Fibroblast of skin of left quadriceps (primary cell): Measurements from ENCODE around the gene PYGB.

ENCODE experiments used
- DNase-seq, 2 experiments: peaks; one replicate each; pipeline ENCODE4 v3.0.0-alpha.2; 2013; ENCODE audit warnings: low read depth in 2 of 2

The PYGB gene

GRCh38 chr20:25271486-25272222 is 23.8 kb downstream of the PYGB start:
- DNase-seq = no peak

GRCh38 chr20:25272223-25273000 is 24.5 kb downstream of the PYGB start:
- DNase-seq = no peak

DNA sequence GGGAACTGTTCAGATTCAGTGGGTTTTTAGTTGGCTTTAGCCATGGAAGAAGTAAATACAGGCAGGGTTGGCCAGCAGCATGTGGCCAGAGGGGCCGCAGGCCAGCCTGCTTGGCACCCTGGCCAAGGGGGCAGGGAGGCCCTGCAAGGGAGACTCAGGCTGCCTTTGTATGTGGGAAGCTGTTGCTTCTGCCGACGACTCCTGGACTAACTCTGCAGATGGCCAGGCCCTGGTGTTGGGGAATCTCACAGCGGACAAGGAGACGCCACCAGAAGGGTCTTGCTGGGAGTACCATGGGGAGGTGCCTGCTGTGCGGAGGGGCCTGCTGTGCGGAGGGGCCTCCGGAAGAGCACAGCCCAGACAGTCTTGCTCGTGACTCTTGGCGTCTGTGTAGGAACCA is 25.2 kb downstream of the PYGB start:
- DNase-seq = no peak

DNA sequence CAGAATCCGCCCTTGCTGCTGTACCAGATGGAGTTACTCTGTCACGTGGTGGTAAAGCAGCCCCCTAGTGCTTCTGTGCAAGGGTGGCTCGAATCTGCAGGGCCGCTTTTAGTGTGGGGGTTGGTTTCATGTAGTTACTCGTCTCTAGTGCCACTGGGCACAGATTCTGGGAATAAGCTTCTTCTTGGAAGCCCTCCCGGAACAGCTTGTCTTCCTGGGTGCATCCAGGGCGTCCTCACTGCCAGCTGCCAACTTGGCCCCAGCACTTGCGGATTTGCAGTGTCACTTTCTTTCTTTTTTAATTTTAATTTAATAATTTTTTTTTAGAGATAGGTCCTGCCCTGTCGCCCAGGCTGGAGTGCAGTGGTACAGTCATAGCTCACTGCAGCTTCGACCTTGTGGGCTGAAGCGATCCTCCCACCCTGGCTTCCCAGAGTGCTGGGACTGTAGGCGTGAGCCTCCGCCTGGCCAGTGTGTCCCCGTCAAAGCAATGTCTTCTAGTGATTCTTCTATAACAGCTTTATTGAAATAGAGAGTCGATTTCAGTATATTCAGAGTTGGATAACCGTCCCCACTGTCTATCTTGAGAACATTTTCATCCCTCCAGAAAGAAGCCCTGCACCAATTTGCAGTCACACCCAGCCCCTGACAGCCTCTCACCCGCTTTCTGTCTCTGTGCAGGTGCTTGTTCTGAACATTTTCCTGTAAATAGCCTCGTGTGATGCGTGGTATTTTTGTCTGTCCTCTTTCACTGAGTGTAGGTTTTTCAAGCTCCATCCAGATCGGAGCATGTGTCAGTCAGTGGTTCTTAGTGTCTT is 25.9 kb downstream of the PYGB start:
- DNase-seq = no peak

DNA sequence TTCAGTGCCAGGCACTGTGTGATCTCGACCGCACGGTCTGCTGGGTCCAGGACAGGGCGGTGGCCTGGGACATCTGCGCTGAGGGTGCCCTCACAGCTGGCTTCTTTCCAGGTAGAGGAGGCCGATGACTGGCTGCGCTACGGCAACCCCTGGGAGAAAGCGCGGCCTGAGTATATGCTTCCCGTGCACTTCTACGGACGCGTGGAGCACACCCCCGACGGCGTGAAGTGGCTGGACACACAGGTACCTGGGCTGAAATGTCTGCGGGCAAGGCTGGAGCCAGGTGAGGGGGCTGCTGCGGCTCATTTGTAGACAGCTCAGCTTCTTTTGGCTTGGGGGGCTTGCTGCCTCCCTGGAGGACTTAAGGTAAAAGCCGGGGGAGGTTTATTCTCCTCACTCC is 26.6 kb downstream of the PYGB start:
- no peak for DNase-seq

DNA sequence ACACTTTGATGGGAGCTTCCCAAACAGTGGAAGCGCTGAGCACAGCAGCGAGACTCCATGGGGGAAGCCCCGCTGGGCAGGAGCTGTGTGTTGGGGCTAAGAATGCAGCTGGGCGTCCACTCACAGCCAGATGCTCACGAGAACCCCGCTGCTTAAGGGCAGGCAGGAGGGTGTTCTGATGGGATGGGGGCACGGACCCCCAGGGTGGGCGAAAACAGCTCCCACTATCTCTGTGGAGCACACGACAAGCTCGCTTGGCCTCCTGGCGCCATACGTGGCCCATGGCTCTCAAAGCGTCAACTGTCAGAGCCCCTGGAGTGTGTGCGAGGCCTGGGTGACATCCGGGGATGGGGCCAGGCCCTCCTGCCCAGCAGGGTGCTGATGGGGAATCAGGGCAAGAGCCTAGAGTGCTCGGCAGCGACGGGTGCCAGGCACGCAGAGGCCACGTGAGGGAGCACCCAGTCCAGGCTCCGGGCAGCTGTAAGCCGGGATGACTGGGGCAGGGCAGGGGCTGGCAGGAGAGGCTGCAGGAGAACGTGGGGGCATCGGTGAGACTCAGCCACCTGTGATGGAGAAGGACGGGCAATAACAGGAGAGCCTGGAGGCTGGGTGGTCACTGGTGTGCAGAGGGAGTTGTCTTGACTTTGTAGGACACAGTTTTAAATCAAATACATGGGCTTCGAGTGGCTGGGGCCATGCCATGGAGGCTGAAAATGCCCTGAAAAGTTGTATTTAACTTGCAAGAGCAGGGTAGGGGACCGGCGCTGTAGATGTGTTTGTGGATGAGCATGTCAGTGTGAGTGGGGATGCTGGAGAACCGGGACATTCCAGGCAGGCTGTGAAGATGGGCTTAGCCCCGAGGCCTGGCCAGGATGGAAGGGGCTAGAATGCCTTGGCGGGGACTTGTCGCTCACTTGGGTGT is 27.3 kb downstream of the PYGB start:
- DNase-seq = no peak

DNA sequence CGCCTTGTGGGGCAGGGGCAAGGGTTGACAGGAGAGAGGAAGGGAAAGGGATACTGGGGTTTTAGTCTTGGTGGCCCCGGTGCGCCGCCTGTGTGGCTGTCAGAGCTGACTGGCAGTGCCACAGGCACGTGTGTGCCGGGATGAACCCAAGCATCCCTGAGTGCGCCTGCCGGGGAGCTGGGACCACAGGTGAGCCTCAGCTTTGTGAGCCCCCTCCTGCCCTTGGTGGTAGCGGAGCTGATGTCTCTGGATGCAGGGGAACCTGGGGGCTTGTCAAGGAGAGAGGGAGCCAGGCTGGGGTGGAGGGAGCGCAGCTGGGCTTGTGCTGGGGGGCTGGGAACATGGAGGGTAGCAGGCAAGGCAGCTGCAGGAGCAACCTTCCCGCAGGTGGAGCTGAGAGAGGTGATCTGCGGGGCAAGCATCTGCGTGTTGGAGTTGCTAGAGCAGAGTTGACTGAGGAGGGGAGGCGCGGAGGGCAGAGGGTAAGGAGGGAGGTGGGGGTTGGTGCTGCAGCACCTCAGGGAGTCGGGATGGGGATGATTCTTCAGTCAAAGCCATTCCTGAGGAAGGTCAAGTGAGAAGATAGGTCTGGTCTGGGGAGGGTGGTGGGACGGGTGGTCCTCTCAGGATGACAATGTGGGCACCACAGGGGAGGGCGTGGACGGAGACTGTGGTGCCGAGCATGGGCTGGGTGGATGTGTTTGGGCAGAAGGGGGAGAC is 28.1 kb downstream of the PYGB start:
- DNase-seq = no peak

GRCh38 chr20:25276533-25277050 is 28.7 kb downstream of the PYGB start:
- DNase-seq = no peak

DNA sequence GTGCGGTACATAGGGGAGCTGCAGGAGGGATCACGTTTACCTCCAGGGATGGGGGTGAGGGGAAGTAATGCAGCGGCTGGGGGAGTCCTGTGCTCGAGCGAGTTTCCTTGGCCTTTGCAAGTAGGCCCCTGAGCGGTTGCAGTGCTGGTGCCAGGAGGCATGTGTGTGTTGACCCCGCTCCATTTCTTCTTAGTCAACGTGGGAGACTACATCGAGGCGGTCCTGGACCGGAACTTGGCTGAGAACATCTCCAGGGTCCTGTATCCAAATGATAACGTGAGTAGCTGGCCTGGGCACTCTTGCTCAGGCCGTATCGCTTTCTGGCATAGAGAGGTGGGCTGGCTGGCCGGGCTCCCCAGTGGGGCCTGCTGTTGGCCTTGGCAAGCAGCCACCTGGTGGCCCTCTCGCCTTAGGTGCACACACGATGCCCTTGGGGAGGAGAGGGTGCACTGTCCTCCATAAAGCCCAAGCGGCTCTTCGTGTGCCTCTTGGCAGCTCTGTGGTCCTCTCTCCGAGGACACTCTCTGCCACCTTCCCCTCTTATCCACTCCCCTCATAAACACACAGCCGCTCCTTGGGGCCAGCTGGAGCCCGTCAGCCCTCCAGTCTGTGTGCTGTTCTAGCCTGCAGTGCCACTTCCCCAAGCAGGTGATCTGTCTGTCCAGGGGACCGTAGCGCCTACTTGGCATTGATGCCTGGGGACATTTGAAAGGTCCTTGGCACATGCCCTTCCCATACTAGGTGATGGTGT is 29.3 kb downstream of the PYGB start:
- DNase-seq = no peak

DNA sequence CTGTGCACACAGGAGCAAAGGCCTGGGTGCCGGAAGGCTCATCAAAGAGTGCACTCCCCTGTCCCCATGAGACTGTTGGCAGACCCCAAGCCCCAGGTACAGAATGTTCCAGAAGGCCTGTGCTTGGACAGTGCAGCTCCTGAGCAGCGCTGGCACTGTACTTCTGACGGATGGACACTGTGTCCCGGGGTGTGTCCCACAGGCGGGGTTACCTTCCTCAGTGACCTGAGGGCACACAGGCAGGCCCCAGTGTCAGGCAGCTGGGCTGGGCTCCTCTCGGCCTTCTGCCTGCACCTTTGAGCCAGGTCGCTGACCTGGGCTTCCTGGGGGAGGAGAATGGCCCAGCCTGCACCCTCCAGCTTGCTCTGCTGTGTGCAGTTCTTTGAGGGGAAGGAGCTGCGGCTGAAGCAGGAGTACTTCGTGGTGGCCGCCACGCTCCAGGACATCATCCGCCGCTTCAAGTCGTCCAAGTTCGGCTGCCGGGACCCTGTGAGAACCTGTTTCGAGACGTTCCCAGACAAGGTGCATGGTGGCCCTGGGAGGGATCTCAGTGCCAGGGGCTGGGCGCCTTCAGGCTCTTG is 30.1 kb downstream of the PYGB start:
- DNase-seq = no peak

- DNase-seq = no peak
These were observed 30.9 kb downstream of the PYGB start for GRCh38 chr20:25278636-25279361.

DNA sequence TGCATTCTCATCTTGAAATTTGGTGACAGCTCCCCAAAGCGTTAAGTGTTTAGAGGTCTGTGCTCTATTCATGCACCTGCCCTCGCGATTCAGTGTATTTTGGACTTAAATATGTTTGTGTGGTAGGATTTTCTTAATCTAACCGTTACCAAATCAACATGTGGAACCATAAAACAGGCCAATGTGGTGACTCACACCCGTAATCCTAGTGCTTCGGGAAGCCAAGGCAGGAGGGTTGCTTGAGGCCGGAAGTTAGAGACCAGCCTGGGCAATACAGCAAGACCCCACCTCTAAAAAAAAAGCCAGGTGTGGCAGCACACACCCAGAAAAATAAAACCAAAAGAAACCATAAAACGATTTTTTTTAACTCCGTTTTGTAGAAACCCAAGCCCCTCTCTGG is 31.5 kb downstream of the PYGB start:
- no peak for DNase-seq

DNA sequence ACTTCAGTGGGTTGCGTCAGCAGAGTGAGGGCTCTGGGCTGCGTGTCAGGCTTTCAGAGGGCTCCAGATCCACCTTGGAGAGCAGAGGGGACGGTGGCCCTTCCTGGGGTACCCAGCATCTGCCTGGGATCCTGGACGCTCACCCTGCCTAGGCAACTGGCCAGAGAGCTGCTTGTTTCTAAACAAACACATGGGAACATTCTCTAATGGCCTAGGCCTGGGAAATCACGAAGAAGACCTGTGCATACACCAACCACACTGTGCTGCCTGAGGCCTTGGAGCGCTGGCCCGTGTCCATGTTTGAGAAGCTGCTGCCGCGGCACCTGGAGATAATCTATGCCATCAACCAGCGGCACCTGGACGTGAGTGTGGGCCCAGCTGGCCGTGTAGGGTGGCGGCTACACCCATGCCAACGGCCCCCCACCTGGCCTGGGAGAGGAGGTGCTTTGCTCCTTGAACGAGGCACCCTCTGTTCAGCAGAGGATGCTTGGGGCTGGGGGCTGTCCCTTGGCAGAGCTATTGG is 32.2 kb downstream of the PYGB start:
- DNase-seq = no peak

GRCh38 chr20:25280574-25281535 is 33.0 kb downstream of the PYGB start:
- DNase-seq = no peak

DNA sequence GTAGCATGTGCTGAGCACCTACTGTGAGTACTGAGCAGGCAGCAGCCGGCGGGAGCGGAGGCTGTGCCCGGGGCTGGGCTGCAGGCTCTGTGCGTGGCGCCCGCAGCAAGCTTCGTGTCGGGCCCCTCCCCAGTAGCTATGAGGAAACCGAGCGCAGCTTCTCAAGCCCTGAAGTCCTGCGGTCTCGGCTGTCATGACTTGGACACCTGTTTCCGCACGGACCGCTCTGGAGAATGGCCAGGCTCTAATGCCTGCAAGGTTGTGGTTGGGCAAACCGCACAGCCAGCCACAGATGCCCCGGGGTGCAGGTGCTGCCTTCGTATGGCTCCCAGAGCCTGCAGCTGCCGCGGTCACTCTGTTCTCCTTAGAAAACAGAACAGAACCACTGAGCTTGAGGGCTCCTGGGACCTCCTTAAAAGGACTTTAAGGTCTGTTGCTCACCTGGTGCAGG is 33.7 kb downstream of the PYGB start:
- no peak for DNase-seq

GRCh38 chr20:25282034-25282781 is 34.3 kb downstream of the PYGB start:
- no peak for DNase-seq
